Measurements from ENCODE around the gene LIMK1.
"Not testable (repeated sequence)": the region's sequence is repeated elsewhere in the genome, so short reads cannot be mapped to it uniquely, and the experiment has no call there.

Gene LIMK1

GRCh38 chr7:74121401-74122249, 38.0 kb downstream of the LIMK1 start:
- no peak for DNase-seq (ENCODE audit: low read depth, low spot score)

GRCh38 chr7:74123892-74124291, 40.3 kb downstream of the LIMK1 start:
- not testable (repeated sequence) for DNase-seq (ENCODE audit: low read depth, low spot score)

GRCh38 chr7:74126220-74126880, 42.7 kb downstream of the LIMK1 start:
- no peak for DNase-seq (ENCODE audit: low read depth, low spot score)

GRCh38 chr7:74129887-74130286, 46.3 kb downstream of the LIMK1 start:
- DNase-seq (ENCODE audit: low read depth, low spot score): no peak

GRCh38 chr7:74130518-74130917, 46.9 kb downstream of the LIMK1 start:
- no peak for DNase-seq (ENCODE audit: low read depth, low spot score)

- no peak for DNase-seq (ENCODE audit: low read depth, low spot score)
These were observed 50.6 kb downstream of the LIMK1 start for GRCh38 chr7:74134117-74134620.

GRCh38 chr7:74138334-74138867, 54.8 kb downstream of the LIMK1 start:
- no peak for DNase-seq (ENCODE audit: low read depth, low spot score)

GRCh38 chr7:74138945-74139843, 55.6 kb downstream of the LIMK1 start:
- DNase-seq (ENCODE audit: low read depth, low spot score): no peak

- DNase-seq (ENCODE audit: low read depth, low spot score): no peak
These were observed 58.1 kb downstream of the LIMK1 start for GRCh38 chr7:74141705-74142104.

- DNase-seq (ENCODE audit: low read depth, low spot score): no peak
These were observed 59.8 kb downstream of the LIMK1 start for GRCh38 chr7:74143383-74143782.

- no peak for DNase-seq (ENCODE audit: low read depth, low spot score)
These were observed 64.9 kb downstream of the LIMK1 start for GRCh38 chr7:74148491-74148890.

- DNase-seq (ENCODE audit: low read depth, low spot score): no peak
These were observed 65.5 kb downstream of the LIMK1 start for GRCh38 chr7:74149071-74149470.

- no peak for DNase-seq (ENCODE audit: low read depth, low spot score)
These were observed 66.0 kb downstream of the LIMK1 start for GRCh38 chr7:74149603-74150002.

- no peak for DNase-seq (ENCODE audit: low read depth, low spot score)
These were observed 70.1 kb downstream of the LIMK1 start for GRCh38 chr7:74153736-74154135.

- DNase-seq (ENCODE audit: low read depth, low spot score): no peak
These were observed 72.3 kb downstream of the LIMK1 start for GRCh38 chr7:74155810-74156395.

- DNase-seq (ENCODE audit: low read depth, low spot score): no peak
These were observed 74.0 kb downstream of the LIMK1 start for GRCh38 chr7:74157605-74158004.

- DNase-seq (ENCODE audit: low read depth, low spot score): no peak
These were observed 81.4 kb downstream of the LIMK1 start for GRCh38 chr7:74164985-74165456.

GRCh38 chr7:74165867-74166593, 82.4 kb downstream of the LIMK1 start:
- no peak for DNase-seq (ENCODE audit: low read depth, low spot score)

GRCh38 chr7:74167324-74167723, 83.7 kb downstream of the LIMK1 start:
- DNase-seq (ENCODE audit: low read depth, low spot score): not testable (repeated sequence)
